Activated CD8-positive, alpha-beta memory T cell treated with anti-CD3 and anti-CD28 coated beads for 4 hours (primary cell): ENCODE data around the gene LIPJ.

Source experiments
- DNase-seq, 2 donors: peaks; one replicate each; pipeline ENCODE4 v3.0.0-alpha.2; 2020; ENCODE audit warnings: low read depth in 2 of 2

Gene LIPJ, protein sequence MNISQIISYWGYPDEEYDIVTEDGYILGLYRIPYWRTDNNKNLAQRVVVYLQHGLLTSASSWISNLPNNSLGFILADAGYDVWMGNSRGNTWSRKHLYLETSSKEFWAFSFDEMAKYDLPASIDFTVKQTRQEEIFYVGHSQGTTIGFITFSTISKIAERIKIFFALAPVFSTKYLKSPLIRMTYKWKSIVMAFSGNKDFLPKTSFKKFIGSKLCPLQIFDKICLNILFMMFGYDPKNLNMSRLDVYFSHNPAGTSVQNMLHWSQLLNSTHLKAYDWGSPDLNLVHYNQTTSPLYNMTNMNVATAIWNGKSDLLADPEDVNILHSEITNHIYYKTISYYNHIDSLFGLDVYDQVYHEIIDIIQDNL

DNA sequence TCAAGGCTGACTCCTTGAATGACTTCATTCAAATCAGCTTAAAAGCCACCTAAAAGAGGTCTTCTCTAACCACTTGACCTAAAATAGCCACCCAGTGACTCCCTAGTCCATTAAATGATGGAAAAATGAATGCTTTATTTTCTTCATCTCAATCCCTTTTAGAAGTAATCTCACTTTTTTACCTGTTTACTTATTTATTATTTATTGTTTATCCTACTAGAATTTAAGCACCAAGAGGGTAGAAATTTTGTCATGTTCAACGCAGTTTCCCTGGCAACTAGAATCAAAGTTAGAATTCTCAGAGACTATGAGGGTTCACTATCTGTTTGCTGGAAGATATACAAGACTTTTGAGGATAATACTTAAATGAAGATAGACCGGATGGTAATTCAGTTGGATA is at the start of gene LIPJ:
Gene LIPJ, plus strand, starts transcription at position 301 of the 400 bp plus-strand sequence. CDS start 3,926 bp downstream, outside the sequence.
- no peak for DNase-seq

DNA sequence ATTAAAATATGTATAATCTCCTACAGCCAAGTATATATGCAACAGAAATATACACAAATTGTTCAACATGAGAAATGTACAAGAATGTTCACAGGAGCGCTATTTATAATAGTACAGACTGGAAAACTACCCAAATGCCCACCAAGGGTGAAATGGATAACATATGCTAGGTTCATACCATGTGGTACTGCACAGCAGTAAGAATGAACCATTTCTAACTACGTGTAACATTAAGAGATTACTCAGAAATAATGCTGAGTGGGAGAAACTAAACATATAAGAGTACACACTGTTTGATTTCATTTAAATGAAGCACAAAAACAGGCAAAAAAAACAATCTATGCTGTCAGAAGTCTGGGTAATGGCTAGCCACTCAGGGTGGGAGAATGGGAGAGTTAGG is 49.2 kb upstream of the LIPJ start:
- no peak for DNase-seq

DNA sequence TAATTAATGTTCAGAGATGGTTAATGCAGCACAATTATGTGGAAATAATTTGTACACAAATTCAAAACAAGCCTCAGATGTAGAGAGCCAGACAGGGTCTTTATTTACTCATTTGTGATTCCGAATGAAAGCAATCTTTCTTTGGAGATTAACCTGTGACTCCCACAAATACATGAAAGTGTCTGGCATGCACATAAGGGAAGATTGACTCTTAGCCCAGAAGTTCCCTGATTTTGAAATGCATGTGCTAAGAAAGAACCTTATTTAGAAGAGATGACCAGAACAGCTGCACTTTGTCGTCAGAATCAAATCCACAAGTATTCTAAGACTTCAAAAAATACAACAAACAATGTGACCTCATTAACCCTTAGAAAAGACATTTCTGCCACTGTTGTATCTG is 48.5 kb upstream of the LIPJ start:
- no peak for DNase-seq

DNA sequence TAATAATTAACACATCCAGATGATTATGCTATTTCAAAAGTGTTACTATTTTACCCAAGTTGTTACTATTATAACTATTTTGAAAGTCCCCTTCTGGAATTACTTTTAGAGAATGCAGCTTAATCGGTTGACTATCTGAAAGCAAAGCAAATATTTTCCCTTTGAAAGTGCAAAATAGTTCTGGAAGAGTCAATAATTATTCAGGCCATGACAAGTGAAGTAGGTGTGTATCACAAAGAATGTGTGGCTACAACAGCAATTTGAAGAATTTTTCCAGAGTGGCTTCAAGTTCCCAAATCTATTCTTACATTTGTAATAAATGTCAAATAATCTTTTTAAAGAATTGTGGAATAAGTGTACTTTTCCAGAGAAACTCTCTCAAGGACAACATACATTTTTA is 46.2 kb upstream of the LIPJ start:
- no peak for DNase-seq

DNA sequence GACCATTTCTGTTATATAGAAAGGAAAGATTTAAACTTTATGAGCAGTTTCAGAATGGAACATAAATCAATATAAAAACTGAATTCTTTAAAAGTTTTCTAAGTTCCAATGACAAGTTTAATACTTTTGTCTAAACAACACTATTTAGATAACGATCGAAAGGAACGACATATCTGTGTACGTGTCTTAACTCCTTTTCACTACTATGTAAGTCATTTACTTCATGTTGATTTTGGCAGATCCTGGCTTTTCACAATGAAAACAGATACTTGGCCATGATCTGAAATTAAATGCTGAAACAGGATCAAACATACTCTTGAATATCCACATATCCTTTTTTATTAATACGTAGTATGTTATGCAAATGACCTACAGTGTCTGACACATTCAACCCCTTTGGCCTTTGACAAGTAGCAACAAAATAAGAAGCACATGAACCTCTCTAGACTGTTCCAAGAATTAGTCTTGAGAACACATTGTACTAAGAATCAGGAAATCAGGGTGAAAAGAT is 45.4 kb upstream of the LIPJ start:
- DNase-seq = no peak

DNA sequence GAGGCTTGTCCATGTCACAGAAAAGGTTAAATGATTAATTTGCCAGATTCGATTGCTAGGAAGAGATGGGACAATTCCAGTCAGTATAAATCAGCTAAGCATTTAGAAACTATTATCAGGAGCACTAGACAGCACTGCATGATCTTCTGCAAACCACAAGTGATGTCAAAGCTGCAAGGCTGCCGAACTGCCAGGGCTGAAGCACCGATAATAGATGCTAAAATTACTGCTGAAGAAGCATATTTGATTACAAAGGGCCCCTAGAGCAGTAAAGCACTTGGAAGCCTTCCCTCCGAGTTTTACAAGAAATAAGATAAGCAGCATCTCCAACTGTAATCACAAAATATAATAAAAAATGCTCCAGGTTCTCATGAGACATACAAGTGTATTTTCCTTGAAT is 44.0 kb upstream of the LIPJ start:
- no peak for DNase-seq

DNA sequence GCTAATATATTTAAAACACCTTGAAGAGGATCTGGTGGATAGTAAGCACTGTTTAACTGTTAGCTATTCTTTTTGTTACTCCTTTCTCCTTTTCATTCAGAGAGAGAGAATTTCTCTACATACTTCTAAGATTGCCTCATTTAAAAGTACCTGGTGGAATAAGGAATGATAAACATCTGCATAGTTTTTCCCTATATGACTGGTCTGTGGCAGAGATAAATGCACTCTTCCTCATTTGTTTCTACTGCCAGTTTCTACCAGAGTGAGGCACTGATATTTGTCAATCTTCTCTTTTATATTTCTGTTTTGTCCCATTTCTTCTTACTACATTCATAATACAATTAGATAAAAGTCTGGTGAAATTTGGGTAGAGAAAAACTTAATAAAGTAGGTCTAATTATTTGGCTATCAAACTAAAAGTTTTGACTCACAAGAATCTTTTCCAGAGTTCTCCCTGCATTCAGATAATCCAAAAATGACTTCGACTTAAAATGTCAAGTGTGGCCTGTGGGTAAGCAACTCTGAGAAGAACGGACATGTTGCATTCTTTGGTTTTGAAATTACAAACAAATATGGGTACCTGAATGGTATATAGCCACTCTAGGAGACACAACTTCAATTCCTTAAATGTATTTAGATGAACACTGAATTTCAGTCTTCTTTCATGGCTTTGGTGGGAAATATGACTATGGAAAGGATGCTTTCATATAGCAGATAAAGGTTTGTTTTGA is 42.3 kb upstream of the LIPJ start:
- no peak for DNase-seq

DNA sequence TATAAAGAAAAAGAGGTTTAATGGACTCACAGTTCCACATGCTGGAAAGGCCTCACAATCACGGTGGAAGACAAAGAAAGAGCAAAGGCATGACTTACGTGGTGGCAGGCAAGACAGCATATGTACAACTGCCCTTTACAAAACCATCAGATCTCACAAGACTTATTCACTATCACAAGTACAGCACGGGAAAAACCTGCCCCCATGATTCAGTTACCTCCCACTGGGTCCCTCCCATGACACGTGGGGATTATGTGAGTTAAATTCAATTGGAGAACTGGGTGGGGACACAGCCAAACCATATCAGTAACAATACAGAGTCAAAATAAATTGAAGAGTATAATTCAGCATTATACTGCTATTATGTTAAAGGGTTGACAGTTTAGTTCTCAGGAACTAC is 41.2 kb upstream of the LIPJ start:
- no peak for DNase-seq

DNA sequence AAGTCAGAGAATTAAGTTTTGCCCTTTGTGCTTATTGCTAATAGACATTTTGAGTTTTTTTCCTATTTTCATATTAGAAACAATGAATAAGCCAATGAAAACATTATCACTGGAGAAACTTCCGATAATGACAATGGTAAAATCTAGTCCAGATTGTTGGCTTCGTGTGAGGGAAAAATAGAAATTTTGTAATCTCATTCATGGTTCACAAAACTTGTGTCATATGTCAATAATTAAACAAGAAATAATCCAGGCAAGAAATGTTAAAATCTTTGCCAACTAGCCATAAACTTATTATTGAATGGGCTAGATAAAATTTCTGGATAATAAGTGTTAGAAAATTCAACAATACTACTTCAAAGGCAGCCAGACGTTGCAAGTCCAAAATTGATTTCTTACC is 40.1 kb upstream of the LIPJ start:
- no peak for DNase-seq

DNA sequence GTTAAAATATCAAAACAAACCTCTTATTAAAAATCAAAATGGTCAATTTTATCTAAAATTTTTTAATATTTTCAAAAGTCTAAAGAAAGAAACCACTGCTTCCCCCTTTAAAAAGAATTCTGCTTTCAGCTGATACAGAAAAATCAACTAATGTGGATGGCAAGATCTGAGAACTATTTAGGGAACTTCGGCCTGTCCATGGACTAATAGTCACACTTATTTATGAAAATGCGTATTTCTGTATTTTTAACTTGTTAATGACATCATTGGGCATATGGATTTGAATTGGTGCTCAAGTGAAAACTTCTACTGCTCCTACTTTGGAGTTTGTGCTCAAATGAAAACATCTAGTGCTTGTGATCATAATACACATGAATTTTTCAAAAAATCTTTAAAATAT is 35.3 kb upstream of the LIPJ start:
- DNase-seq = no peak

DNA sequence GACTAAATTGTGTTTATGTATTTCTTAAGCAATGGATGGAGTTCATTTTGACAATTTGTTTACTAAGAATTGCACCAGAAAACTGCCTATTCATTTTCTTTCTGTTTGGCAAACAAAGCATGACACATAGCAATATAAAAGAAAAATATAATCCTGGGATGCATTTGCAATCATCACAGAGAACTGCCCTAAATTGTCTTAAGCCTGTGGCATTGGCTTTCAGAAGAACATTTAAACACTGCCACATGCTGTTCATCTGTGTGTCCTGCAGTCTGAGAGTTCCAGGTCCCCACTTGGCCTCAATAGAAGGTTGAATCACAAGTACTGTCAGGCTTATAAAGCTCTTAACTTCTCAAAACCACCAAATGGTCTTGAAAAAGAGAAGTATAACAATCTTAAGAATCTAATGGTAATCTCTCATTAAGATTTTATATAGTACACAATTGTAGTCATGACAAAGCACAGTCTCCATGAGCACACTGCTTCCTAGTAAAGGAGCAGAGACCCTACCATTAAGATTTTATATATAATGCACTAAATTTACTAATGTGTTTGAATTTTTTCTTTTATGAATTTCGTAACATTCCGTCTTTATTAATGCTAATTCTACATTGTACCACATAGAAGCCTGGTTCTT is 33.3 kb upstream of the LIPJ start:
- DNase-seq = no peak

DNA sequence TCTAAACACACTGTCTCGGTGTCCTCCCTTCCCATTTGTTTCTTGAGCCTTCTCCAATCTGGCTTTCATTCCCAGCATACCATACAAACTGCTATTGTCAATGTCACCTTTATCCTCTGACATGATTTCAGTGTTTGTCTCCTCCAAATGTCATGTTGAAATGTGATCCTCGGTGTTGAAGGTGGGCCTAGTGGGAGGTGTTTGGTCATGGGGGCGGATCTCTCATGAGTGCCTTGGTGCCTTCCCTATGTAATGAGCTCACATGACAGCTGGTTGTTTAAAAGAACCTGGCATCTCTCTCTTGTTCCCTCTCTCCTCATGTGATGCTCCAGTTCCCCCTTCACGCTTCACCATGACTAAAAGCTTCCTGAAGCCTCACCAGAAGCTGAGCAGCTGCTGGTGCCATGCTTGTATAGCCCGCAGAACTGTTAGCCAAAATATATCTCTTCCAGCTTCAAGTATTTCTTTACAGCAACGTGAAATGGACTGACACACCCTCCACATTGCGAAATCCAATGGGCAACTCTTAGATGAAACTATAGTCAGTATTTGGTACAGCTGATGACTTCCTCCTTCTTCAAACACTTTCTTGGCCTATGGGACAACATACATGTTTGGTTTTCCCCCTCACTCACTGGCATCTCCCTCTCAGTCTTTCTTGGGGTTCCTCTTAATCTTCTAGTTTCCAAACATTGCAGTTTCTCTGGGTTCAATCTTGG is 31.2 kb upstream of the LIPJ start:
- DNase-seq = no peak

DNA sequence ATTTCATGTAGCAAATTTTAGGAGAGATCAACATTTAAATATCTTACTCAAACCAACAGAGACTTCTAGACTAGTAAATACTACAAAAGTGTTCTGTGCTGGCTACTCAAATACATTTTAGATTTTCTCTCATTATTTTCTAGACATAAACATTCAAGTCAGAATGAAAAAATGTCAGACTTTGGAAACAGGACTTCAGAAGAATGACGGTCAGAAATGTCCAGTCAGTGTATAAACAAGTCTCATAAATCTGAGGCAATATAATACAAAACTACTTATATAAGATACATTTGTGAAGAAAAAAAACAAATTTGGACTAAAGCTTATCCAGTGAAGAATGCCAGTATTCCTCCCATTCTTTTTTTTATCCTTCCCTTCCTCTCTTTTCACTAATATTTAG is 29.3 kb upstream of the LIPJ start:
- DNase-seq = no peak

DNA sequence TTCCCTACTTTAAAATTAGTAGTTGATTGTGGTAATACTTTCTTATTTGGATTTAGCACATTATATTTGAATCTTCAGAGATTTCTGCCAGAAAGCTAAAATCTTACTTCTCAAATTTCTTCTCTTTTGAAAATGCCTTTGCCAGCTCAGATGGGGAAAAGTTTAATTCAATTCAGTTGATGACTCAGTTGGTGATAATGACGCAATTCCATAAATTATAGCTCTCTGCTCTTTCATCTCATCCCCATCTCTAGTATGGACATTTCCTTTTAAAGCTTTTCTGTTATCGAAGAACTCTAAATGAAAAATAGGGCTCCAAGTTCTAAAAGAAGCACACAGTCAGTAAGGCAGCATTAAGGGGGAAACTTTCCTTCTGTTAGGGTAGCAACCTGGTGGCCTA is 28.9 kb upstream of the LIPJ start:
- DNase-seq = no peak

DNA sequence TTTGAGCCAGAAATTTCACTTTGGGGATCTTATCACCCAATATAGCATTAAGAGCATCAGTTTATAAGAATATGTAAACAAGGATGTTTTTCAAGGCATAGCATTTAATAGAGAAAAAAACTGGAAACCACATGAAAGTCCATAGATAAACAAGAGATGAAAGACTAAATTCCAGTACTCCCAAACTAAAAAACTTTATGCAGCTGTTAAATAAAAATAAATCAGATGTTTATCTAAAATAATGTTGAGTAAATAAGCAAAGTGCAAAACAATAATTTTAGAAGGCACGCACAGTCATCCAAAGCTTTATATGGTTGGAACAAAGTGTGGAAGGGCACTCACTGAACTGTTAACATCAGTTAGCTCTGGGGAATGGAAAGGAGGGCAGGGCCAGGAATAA is 24.4 kb upstream of the LIPJ start:
- no peak for DNase-seq

DNA sequence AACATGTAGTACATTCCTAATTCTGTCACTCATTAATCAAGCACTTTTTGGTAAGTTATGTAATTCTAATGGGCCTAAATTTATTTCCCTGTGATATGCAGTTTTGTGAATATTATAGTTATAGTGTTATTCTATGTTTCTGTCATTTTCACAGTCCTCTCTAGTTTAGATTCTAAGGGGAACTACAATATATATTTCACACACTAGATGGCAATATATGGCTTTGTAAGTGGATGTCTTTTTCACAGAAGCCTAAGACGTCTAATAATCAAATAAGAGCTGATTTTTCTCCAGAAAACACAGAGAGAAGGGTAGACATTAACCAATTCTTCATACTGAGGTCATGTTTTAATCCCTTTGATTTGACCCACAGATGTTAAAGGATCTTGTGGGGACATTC is 21.5 kb upstream of the LIPJ start:
- DNase-seq = no peak

DNA sequence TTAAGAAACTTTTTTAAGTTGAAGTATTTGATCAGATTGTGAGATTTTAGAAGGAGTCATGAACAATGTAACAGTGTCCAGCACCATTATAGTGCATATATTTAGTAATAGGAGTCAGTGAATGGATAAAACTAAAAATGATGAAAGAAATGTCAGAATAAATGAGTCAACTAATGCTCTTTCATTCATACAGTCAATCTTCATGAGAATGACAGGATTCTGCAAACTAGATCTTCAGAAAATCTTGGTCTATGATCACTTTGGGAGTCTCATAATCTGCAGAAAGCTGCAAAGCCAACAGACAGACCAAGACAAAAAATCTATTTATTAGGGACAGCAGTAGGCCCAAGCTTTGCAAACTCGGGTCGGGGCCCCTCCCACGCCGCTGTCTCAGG is 4.2 kb upstream of the LIPJ start:
- no peak for DNase-seq

DNA sequence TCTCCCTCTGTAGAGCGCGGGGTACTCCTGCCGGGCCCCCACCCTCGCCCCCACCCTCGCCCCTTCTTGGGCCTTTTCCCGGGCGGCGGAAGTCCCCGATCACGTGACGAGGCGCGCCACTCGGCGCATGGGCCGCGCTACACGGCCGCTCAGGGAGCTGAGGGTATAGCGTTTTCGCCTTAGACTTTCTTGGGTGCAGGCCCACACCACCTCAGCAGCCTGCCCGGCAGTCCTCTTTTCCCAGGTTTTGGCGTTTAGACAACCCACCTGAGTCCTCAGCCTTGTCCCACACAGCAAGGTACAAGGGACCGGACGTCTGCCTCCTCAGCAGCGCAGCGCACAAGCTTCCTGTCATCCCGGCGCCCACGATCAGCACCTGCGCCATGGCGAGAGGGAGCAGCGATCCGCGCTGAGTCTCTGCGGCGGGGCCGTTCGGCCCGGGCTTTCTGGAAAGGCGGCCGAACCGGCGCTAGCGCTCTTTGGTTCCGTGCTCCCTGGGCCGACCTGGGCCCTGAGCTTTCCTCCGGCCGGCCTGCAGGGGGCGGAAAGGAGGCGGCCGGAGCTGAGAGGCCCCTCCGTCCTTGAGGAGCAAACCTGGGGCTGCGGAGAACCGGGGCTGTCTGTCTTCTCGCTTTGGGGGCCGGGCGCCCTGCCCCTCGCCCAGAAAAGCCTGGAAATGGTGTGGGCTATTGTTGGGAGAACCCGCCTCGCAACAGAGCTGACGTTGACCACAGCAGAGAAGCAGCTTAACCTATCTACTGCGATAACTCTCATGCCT is 3.6 kb upstream of the LIPJ start, which contains the start of gene RNLS:
Gene RNLS, minus strand, starts transcription at position 513 of the 778 bp plus-strand sequence.
- DNase-seq = peak; percentile 41 to 46

DNA sequence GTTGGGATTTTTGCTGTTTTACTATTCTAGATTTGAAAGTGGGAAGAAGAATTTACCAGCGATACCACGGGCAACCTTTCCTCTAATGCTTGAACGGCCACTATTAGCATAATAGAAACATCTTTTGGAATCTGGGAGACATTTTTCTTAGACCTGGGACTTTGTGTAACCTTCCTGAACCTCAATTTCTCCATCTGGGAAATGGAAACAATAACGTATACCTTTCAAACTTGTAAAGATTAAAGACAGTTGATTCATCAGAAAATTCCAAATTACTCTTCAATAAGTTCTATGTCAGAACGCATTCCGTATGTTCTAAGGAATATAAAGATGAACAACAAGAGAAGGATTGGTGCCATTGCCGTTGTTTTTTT is 3.0 kb upstream of the LIPJ start:
- DNase-seq = no peak

DNA sequence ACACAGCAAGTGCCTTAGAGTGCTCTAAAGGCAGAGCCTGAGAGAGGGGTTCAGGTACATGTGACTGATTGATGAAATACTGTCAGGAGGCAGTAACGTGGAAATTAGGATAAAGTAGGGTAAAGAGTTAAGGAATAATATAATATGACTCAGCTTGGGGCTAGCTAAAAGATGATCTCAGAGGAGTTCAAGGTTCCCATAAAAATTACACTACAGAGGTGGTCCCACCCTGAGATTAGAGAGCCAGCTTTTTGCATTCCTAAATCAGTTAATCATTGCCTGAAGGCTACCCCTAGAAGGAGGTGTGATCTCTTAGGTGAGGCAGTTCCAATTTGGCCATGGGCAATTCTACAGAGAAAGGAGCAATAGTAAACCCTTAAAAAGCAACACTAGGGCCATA is 5.8 kb downstream of the LIPJ start:
- DNase-seq = no peak

DNA sequence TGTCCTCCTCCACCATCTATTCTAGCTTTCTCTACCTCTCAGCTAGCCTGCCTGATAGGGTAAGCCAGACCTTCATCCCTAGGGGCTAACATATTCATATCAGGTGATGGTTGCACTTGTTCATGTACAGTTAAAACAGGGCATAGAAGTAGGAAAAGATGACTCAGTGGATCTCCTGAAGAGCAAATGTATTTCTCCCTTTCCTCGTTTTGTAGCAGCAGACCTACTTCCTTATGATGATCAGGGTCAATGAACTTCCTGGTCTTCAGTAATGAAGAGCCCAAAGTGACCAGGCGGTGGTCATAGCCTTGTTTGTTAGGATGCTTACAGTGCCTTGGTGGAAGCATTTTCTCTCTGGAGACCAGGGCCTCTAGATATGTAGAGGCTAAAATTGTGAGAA is 6.3 kb downstream of the LIPJ start:
- no peak for DNase-seq
